HG02970 (cell line): ENCODE data around the gene MAPK7.

ENCODE experiments used
- ATAC-seq: cut with Tn5 transposase; IDR thresholded peaks from one replicate; pipeline ENCODE4 v1.9.1; 2021; ENCODE audit warnings: mild to moderate bottlenecking, moderate library complexity, moderate number of reproducible peaks; ENCODE audit not compliant: unreplicated experiment, low FRiP score

MAPK7 gene

GRCh38 chr17:19391432-19391831, 13.1 kb downstream of the MAPK7 start:
- no peak for ATAC-seq

GRCh38 chr17:19392303-19392702, 14.0 kb downstream of the MAPK7 start:
- no peak for ATAC-seq

GRCh38 chr17:19397556-19398041, 19.3 kb downstream of the MAPK7 start:
- ATAC-seq, result no peak

DNA sequence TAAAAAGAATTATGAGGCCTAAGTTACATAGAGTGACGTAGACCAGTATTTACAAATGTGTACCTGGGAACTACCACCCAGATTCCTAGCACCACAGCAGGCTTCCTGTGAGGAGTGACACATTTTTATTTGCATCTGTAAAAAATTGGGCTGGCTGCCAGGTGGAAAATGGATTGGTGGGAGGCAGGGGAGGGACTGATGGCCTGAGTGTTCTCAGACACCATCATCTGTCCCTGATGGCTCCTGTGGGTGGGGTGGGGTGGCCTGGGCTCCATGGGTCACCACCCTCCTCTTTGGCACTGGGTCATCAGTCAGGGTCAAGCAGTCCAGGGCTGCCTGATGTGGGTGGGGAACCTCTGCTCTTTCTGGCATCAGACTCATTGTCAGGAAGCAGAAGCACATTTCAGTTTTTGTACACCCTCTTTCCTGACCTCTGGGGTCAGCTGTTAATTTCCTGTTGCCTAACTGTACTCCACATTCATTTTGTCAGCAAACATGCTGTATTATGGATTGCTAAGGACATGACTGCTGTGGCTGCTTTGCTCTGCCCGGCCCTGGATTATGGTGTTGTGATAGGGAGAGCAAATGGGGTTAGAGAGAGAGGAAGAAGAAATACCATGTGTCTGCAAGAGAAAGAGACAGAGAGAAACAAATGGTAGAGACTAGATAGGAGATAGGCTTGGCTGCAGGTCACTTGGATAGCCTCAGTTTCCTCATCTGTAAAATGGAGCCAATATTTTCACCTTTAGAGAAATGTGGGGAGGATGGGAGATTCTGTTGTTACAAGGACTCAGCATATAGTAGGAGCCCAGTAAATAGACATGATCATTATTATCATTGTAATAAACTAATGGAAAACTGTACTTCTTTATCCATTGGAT, 20.2 kb downstream of the MAPK7 start:
- ATAC-seq, result no peak

- no peak for ATAC-seq
Observed at GRCh38 chr17:19399750-19400450, 21.6 kb downstream of the MAPK7 start.

GRCh38 chr17:19401321-19402010, 23.2 kb downstream of the MAPK7 start:
- ATAC-seq, result no peak

GRCh38 chr17:19402171-19402570, 23.9 kb downstream of the MAPK7 start:
- no peak for ATAC-seq

- ATAC-seq, result no peak
Observed at GRCh38 chr17:19403021-19403420, 24.7 kb downstream of the MAPK7 start.

DNA sequence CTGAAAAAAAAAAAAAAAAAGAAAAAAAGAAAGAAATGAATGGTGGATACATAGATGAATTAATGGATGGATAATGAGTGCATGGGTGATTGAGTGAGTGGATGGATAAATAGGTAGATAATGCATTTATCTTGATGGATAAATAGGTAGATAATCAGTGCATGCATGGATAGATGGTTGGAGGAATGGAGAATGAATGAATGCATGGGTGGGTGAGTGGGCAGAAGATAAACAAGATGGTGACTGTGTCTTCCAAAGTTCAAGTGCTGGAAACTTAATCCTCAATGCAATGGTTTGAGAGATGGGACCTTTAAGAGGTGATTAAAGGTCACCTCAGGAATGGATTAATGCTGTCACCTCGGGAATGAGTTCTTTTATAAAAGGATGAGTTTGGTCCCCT, 26.0 kb downstream of the MAPK7 start:
- no peak for ATAC-seq

GRCh38 chr17:19405114-19405513, 26.8 kb downstream of the MAPK7 start:
- ATAC-seq, result no peak

- no peak for ATAC-seq
Observed at GRCh38 chr17:19407601-19408345, 29.5 kb downstream of the MAPK7 start.

DNA sequence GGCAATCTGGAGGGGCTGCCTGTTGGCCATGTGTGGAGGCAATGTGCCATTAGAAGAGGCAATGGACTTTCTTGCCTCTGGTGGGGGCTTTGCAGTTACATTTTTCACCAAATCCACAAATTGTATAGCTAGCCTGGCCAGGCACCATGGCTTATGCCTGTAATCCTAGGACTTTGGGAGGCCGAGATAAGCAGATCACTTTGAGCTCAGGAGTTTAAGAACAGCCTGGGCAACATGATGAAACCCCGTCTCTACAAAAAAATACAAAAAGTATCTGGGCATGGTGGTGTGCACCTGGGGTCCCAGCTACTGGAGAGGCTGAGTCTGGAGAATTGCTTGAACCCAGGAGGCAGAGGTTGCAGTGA, 30.0 kb downstream of the MAPK7 start:
- ATAC-seq, result no peak

- ATAC-seq, result no peak
Observed at GRCh38 chr17:19409066-19409465, 30.8 kb downstream of the MAPK7 start.

DNA sequence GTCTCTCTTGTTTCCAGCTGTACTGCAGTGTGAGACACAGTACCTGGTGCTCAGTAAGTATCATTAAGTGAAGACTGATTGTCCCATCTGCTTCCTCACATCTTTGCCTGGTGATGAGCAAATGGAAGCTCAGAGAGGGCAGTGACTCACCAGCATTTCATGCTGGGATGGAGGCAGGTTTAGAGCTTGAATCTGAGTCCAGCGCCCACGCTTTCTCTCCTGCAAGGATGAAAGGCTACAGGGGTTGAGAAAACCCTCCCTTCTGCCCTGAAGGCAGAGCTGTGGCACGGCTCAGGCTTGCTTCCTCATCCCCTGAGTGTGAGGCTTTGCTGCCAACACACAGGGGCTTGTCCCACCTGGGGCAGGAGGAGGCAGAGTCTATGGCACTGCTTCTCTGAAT, 31.2 kb downstream of the MAPK7 start:
- ATAC-seq, result no peak

DNA sequence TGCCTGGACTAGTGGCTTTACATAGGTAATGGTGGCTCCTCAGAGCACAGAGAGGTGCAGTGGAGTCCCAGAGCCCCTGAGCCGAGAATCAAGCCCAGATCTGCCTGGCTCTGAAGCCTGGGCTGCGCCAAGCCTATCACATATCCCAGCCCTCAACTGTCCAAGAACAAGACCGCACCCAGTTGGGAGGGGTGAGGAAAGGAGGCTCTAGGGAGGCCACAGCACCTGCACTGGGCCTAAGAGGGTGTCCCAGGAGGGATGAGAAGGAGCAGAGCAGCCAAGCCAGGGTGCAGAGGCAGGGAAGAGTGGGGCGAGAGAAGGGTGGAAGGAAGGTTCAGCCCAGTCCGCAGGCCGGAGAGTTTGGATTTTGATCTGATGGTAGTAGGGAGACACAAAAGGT, 31.8 kb downstream of the MAPK7 start:
- no peak for ATAC-seq

DNA sequence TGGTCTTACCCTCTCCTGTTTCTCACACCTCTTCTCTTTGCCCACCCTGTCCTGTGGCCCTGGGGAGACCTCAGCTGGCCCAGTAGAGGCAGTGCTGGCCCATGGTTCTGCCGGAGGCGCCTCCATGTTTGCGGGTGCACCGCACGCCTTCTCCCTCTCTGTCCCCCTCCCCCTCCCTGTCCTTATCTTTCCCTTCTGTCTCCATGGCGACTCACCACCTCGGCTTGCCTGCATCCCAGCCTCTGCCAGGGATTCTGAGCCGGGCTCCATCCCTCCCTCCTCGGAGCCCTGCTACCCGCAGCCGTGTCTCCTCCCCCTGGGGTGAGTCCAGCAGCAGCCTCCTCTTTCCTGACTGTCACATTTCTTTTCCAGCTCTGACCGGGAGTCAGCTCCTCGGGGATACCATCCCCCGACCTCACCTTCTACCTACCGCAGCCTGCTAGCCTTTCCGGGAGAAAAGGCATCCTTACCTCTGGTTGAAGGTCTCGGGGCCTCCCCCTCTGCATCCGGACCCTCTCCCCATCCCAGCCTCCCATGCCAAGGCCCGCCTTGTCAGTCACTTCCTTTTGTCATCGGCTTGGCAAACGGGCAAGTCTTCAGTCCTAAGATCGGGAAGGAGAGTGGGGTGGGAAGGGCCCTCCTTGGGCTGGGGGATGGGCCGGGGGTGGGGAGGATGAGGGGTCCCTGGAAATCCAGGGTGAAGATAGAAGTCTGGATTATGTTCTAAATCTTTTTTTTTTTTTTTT, 32.8 kb downstream of the MAPK7 start, which contains the start of gene RNF112:
TSS of gene RNF112 (plus strand) at position 358 of the 746 bp plus-strand sequence. CDS start at position 535, 177 bp downstream.
- ATAC-seq, result no peak

DNA sequence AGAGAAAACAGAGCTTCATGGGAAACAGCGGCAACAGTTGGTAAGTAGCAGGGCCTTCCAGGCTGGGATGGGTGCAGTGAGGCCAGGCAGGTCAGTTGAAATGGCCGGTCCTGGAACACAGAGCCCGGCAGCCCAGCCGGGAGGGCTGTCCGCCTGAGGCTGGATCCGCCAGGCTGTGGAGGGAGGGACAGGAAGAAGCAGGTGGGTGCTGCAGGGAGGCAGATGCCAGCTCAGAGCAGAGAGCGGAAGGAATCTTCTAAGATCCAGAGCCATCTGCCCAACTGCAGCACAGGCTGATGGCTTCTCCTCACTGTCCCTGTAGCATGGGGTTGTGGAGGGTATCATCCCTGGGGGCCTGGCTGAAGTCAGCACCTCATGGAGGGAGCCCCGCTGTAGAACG, 33.3 kb downstream of the MAPK7 start:
- no peak for ATAC-seq

DNA sequence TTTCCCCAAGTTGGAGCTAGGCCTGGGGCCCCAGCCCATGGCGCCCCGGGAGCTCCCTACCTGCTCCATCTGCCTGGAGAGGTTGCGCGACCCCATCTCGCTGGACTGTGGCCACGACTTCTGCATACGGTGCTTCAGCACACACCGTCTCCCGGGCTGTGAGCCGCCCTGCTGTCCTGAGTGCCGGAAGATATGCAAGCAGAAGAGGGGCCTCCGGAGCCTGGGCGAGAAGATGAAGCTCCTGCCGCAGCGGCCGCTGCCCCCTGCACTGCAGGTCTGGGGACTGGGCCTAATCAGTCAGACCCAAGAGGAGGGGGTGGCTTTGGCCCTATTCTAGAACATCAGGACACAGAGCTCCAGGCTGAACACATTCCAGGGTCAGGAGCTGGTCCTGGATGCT, 34.2 kb downstream of the MAPK7 start:
- no peak for ATAC-seq

GRCh38 chr17:19412984-19413383, 34.7 kb downstream of the MAPK7 start:
- ATAC-seq, result no peak

- no peak for ATAC-seq
Observed at GRCh38 chr17:19413761-19414160, 35.5 kb downstream of the MAPK7 start.
